ENCODE results near the gene CRK. TPM values are rescaled to one million over a fixed set of nuclear protein-coding genes. Genes with fewer than 3 reads are reported as not detected.

Gene CRK
- total RNA-seq, 1 donor from 2014 or later: 46.4 TPM

- no peaks in the 10 kb centered on the region for H3K9me3 Mint-ChIP-seq (ENCODE audit: unreplicated experiment)
- no peak overlapping the region for H3K27ac Mint-ChIP-seq (ENCODE audit: unreplicated experiment)
- no peaks in the 10 kb centered on the region for H3K36me3 Mint-ChIP-seq (ENCODE audit: unreplicated experiment)
- no peak overlapping the region for H3K4me3 Mint-ChIP-seq (ENCODE audit: unreplicated experiment)
- DNase-seq: no peak
- no peaks in the 10 kb centered on the region for H3K27me3 Mint-ChIP-seq (ENCODE audit: unreplicated experiment)
- H3K4me1 Mint-ChIP-seq (ENCODE audit: low read depth, unreplicated experiment): no peaks in the 10 kb centered on the region
- no peak for TF ChIP-seq CTCF (IDR thresholded peaks at IDR 0.05; ENCODE audit: partially characterized antibody, unreplicated experiment)
Observed at GRCh38 chr17:1442187-1442586, 13.8 kb downstream of the CRK start.

GRCh38 chr17:1440921-1441320 is 15.1 kb downstream of the CRK start:
- Mint-ChIP-seq H3K9me3 (ENCODE audit: unreplicated experiment) (no peaks in the 10 kb centered on the region), H3K4me1 (ENCODE audit: low read depth, unreplicated experiment) (no peaks in the 10 kb centered on the region), H3K4me3 (ENCODE audit: unreplicated experiment) (no peak overlapping the region), H3K27me3 (ENCODE audit: unreplicated experiment) (no peaks in the 10 kb centered on the region), H3K36me3 (ENCODE audit: unreplicated experiment) (peaks cover 3% of the 10 kb centered on the region), H3K27ac (ENCODE audit: unreplicated experiment) (no peak overlapping the region)
- DNase-seq: no peak
- no peak for TF ChIP-seq CTCF (IDR thresholded peaks at IDR 0.05; ENCODE audit: partially characterized antibody, unreplicated experiment)

- H3K27me3 Mint-ChIP-seq (ENCODE audit: unreplicated experiment): no peaks in the 10 kb centered on the region
- no peaks in the 10 kb centered on the region for H3K4me1 Mint-ChIP-seq (ENCODE audit: low read depth, unreplicated experiment)
- peaks cover 8% of the 10 kb centered on the region for H3K36me3 Mint-ChIP-seq (ENCODE audit: unreplicated experiment)
- H3K4me3 Mint-ChIP-seq (ENCODE audit: unreplicated experiment): no peak overlapping the region
- no peaks in the 10 kb centered on the region for H3K9me3 Mint-ChIP-seq (ENCODE audit: unreplicated experiment)
- DNase-seq: no peak
- H3K27ac Mint-ChIP-seq (ENCODE audit: unreplicated experiment): no peak overlapping the region
- TF ChIP-seq CTCF (IDR thresholded peaks at IDR 0.05; ENCODE audit: partially characterized antibody, unreplicated experiment): no peak
Observed at GRCh38 chr17:1438593-1439083, 17.4 kb downstream of the CRK start.

GRCh38 chr17:1435326-1435725 is 20.7 kb downstream of the CRK start:
- H3K4me1 Mint-ChIP-seq (ENCODE audit: low read depth, unreplicated experiment): peaks cover 2% of the 10 kb centered on the region
- no peak overlapping the region for H3K4me3 Mint-ChIP-seq (ENCODE audit: unreplicated experiment)
- no peaks in the 10 kb centered on the region for H3K9me3 Mint-ChIP-seq (ENCODE audit: unreplicated experiment)
- TF ChIP-seq CTCF (IDR thresholded peaks at IDR 0.05; ENCODE audit: partially characterized antibody, unreplicated experiment): no peak
- H3K36me3 Mint-ChIP-seq (ENCODE audit: unreplicated experiment): peaks cover 11% of the 10 kb centered on the region
- peaks cover 2% of the 10 kb centered on the region for H3K27me3 Mint-ChIP-seq (ENCODE audit: unreplicated experiment)
- no peak overlapping the region for H3K27ac Mint-ChIP-seq (ENCODE audit: unreplicated experiment)
- DNase-seq: no peak

GRCh38 chr17:1434150-1434549 is 21.9 kb downstream of the CRK start:
- no peak for TF ChIP-seq CTCF (IDR thresholded peaks at IDR 0.05; ENCODE audit: partially characterized antibody, unreplicated experiment)
- H3K9me3 Mint-ChIP-seq (ENCODE audit: unreplicated experiment): no peaks in the 10 kb centered on the region
- no peak overlapping the region for H3K4me3 Mint-ChIP-seq (ENCODE audit: unreplicated experiment)
- no peak overlapping the region for H3K27ac Mint-ChIP-seq (ENCODE audit: unreplicated experiment)
- DNase-seq: no peak
- peaks cover 2% of the 10 kb centered on the region for H3K27me3 Mint-ChIP-seq (ENCODE audit: unreplicated experiment)
- peaks cover 11% of the 10 kb centered on the region for H3K36me3 Mint-ChIP-seq (ENCODE audit: unreplicated experiment)
- H3K4me1 Mint-ChIP-seq (ENCODE audit: low read depth, unreplicated experiment): peaks cover 2% of the 10 kb centered on the region

Measured in glutamatergic neuron (in vitro differentiated cells).